Measurements from ENCODE around the gene PRKCQ.
"Not testable (repeated sequence)": the region's sequence is repeated elsewhere in the genome, so short reads cannot be mapped to it uniquely, and the experiment has no call there.

PRKCQ gene

DNA sequence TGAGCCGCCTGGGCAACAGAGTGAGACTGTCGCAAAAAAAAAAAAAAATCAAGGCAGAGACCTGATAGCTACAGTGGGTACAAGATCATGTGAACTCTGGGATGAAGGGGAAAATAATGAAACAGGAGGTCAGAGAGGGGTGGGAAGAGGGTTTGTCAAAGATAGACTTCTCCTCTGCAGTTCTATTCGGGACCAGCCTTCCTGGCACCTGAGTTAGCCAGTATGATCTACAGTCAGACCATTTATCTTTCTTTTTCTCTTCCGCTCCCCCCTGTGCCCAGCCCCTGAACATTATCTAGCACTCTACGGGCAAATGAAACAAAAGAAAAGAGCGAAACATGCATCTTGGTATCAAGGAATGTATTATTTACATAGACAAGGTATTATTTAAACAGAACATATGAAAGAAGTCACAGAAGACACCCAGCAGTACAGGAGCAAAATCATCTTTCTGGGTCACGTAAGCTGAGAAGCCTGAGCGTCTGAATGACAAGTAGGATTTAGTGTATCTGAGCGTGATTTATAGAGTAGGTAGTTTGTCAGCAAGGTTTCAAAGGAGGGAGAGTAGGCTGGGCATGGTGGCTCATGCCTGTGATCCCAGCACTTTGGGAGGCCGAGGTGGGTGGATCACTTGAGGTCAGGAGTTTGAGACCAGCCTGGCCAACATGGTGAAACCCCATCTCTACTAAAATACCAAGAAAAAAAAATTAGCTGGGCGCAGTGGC lies 109.0 kb downstream of the PRKCQ start:
- DNase-seq (ENCODE audit: low read depth), result no peak
- no peak overlapping the region for H3K4me3 ChIP-seq (ENCODE audit: low read depth, low read length)

DNA sequence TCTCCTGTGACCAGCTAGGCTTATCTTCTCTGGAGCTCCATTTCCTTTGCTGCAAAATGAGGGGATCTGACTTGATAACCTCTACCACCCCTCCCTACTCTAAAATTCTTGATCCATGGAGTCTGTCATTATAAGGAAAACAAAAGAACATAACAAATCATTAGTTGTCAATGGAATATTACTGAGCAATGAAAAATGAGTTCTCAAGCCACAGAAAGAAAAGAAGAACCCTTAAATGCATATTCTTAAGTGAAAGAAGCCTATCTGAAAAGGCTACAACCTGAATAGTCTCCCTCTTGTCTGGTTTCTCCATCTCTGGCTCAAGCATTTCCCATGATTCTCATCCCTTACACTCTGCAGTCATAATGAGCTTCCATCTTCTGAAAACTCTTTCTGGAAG lies 110.4 kb downstream of the PRKCQ start:
- no peak for DNase-seq (ENCODE audit: low read depth)
- no peak overlapping the region for H3K4me3 ChIP-seq (ENCODE audit: low read depth, low read length)

DNA sequence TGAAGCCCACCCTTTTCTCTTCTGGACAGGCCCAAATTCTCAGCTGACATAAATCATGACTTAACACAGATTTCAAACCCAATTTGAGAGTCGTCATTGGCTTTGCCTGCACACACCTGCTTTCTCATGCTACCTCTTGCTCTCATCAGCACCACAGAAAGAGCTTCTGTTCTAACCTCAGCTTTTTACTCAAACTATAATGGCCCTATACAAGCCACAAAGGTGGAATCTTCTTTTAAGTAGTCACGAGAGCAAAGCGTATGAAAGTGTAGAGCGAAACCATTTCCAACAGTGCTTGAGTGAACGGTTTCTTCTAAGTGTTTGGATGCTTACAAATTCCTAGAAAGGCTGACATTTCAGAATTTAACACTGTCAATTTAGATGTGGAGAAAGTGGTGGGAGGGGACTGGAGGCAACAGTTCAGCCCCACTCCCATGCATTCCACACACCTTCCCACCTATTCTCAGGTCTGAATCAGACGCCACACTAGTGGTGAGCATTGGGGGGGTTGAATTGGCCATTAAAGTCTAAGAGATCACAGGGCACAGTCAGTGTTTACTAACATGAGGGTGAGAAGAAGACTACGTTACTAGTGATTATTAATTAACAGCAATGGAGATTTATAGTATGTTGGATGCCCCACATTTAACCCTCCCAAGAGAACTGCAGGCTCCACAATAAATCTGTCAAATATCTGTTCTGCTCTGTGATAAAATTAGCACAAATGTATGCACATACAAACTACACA lies 114.0 kb downstream of the PRKCQ start:
- no peak for DNase-seq (ENCODE audit: low read depth)

GRCh38 chr10:6465437-6465836 lies 114.6 kb downstream of the PRKCQ start:
- no peak for DNase-seq (ENCODE audit: low read depth)

More for the DNA sequence above, 114.0 kb downstream of the PRKCQ start:
- no peak overlapping the region for H3K4me3 ChIP-seq (ENCODE audit: low read depth, low read length)

DNA sequence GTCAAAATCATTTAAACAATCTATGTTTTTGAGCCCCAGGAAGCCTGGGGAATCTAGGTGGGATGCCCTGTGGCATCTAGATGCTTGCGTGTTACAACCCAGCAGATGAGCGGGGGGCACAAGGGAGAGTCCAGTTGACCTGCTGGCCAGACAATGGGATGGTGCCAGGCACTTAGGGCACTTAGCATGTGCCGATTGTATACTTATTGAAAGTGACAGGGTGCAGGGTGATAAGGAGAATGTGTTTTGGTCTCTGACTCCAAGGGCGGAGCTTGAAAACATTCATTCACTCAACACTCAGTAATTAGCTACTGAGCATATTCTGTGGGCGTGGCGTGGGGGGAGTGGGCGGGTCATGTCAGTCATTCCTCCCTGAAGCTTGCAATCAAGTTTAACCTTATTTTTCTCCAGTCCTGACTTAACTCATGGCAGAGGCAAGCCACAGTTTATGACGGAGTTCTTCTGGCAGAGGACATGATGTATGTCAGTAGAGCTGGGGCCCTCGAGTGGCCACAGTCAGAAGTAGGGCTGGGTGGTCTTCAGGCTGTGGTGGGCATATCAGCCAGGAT lies 115.1 kb downstream of the PRKCQ start:
- no peak overlapping the region for H3K4me3 ChIP-seq (ENCODE audit: low read depth, low read length)
- no peak for DNase-seq (ENCODE audit: low read depth)

More at GRCh38 chr10:6465437-6465836, 114.6 kb downstream of the PRKCQ start:
- H3K4me3 ChIP-seq (ENCODE audit: low read depth, low read length), result no peak overlapping the region

DNA sequence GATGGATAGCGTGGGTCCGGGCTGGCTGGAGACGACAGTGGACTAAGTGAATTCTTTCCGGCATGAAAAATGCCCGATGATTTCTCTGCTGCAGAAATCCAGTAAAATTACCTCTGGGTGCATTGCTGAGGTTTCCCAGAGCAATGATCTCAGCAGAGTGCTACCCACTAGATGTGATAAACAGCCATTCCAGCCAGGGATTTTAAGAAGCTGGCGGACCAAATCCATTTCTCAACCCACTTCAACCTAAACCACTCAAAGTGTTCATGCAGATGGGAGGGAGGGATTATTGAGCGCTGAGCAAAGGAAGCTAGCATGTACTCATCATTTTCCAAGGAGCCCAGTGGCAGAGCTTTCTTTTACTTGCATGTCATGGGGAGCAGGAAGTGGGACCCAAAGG lies 116.7 kb downstream of the PRKCQ start:
- H3K4me3 ChIP-seq (ENCODE audit: low read depth, low read length), result no peak overlapping the region
- no peak for DNase-seq (ENCODE audit: low read depth)

GRCh38 chr10:6461961-6462360 lies 118.1 kb downstream of the PRKCQ start:
- no peak overlapping the region for H3K4me3 ChIP-seq (ENCODE audit: low read depth, low read length)
- no peak for DNase-seq (ENCODE audit: low read depth)

GRCh38 chr10:6460861-6461409 lies 119.1 kb downstream of the PRKCQ start:
- no peak for DNase-seq (ENCODE audit: low read depth)
- no peak overlapping the region for H3K4me3 ChIP-seq (ENCODE audit: low read depth, low read length)

DNA sequence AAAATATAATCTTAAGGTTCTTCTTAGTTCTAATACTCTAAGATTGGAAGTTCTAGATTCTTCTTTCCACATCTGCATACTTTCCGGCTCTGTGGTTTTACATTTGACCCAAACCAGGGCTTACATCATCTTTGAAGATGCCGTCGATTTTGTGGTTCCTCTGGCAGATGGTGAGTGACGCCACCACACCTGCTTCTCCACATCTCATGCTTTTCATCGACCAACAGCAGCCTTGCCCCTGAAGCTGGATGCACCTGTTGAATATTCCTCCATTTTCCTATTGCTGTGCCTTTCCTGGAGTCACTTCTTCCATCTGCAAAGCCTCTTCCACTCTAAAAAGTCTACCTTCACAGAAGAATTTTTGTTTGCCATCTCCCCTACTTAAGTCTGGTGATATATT lies 121.3 kb downstream of the PRKCQ start:
- DNase-seq (ENCODE audit: low read depth), result no peak
- H3K4me3 ChIP-seq (ENCODE audit: low read depth, low read length), result no peak overlapping the region

DNA sequence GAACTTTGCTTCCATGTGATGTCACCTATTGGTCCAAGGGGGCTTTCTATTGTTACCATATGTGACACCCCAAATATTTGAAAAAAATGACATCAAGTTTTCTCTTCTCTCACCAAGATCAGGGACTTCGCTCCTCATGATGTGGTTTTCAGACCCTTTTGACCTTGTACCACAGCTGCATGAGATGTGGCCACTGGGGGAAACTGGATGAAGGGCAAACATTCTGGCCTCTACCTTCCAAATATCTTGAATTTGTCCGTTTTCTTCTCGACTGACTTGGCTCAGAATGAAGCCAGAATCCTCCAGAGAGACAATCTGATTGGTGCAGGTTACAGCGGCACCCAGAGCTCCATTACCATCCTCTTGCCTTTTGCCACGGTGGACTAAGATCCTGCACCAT lies 122.7 kb downstream of the PRKCQ start:
- DNase-seq (ENCODE audit: low read depth), result no peak
- H3K4me3 ChIP-seq (ENCODE audit: low read depth, low read length), result no peak overlapping the region

DNA sequence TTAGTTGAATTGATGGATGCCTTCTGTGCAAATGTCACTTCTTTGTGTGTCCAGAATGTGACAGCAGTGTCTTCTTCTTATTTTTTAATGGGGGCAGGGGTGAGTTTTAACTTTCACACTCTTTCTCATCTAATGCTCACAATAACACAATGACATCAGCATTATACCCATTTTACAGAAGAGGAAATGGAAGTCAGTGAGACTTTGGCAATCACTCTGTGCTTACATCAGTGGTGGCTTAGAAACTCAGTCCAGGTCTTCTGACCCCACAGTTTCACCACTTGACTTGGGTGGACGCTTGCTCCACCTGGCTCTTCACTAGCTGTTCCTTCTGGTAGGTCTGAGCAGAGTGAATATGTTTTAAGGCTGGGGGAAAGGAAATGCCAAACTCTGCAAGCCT lies 124.0 kb downstream of the PRKCQ start:
- no peak overlapping the region for H3K4me3 ChIP-seq (ENCODE audit: low read depth, low read length)
- DNase-seq (ENCODE audit: low read depth), result no peak

DNA sequence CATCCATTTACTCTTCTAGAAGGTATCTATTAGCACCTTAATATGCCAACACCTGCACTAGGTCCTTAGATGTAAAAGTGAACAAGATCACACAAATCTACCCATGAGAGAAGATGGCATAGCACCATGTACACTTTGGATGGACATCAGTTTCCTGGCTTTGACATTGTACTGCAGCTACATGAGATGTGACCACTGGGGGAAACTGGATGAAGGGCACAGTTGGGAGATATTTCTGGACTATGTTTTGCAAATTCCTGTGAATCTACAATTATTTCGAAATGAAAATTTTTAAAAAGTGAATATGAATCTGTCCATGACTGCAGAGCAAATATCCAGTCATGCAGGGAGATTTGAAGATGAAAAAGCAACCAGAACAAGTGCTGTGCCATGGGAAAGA lies 124.5 kb downstream of the PRKCQ start:
- no peak for DNase-seq (ENCODE audit: low read depth)
- no peak overlapping the region for H3K4me3 ChIP-seq (ENCODE audit: low read depth, low read length)

DNA sequence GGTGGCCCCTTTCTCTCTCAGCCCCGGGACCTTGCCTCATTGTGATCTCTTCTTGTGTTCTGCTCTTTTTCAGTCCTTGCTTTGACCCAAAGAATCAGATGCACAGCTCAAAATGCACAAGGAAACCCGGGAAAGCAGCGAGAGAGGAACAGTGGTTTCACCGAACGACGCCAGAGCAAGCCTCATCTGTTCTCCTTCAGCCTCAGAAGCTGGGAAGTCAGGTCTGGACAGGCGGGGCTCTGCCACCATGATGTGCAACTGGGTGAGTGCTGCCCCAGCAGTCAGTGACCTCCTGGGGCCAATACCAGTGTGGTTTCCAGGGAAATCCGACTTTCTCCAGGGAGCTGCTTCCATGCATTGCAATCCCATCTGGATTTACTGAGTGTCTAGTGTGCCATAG lies 133.4 kb downstream of the PRKCQ start:
- H3K4me3 ChIP-seq (ENCODE audit: low read depth, low read length), result no peak overlapping the region
- DNase-seq (ENCODE audit: low read depth), result no peak

DNA sequence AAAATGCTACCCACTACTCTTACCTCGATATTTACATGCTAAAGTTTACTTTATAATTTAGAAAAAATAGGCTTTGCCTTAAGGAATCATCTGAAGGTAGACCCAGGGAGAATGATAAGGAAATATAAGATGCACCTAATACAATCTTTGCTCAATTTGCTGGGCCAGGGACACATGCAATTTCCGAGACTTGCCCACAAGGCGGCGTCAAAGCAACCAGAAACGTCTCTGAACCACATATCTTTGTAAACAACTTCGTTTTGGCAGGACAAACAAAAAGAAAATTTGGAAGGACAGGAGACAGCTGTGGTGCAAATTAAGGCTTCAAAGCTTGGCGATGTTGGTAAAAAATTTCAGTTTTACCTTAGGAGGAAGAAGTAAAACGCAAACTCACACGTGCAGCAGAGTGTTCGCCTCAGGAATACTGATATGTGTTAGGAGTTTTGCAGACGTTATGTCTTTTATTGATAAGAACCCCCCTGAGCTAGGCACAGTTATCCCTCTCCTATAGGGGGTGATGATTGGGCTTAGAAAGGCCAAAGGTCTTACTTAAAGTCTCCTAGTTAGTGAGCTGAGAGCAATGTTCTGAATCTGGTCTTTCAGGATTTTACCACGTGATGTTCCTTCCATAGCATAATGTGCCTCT lies 134.3 kb downstream of the PRKCQ start:
- DNase-seq (ENCODE audit: low read depth), result no peak
- no peak overlapping the region for H3K4me3 ChIP-seq (ENCODE audit: low read depth, low read length)

DNA sequence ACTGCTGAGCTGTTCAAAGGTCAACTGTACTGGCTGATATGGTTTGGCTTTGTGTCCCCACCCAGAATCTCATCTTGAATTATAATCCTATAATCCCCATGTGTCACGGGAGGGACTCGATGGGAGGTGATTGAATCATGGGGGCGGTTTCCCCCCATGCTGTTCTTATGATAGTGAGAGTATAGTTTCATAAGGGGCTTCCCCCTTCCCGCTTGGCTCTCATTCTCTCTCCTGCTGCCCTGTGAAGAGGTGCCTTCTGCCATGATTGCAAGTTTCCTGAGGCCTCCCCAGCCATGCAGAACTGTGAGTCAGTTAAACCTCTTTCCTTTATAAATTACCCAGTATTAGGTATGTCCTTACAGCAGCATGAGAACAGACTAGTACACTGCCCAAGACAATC lies 140.2 kb downstream of the PRKCQ start:
- DNase-seq (ENCODE audit: low read depth), result not testable (repeated sequence)

DNA sequence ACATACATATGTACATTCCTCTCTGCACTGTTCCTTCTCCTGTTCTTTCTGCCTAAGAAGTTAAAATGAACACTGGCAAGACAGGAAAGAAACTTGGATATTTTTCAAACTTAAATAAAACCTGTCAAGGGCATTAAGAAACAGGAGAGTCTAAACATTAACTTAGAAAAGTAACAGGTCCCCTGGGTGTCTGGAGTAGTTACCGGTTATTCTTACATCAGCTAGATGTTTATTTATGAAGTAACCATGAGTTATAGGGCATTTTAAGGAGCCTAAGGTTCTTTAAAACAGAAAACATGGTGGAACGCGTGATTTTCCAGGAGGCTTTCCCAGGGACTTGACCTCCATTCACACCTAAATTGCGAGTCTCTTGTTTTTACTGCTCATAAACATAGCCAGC lies 148.2 kb downstream of the PRKCQ start:
- no peak overlapping the region for H3K4me3 ChIP-seq (ENCODE audit: low read depth, low read length)
- DNase-seq (ENCODE audit: low read depth), result no peak

More for the DNA sequence above, 140.2 kb downstream of the PRKCQ start:
- not testable (repeated sequence) for H3K4me3 ChIP-seq (ENCODE audit: low read depth, low read length)

DNA sequence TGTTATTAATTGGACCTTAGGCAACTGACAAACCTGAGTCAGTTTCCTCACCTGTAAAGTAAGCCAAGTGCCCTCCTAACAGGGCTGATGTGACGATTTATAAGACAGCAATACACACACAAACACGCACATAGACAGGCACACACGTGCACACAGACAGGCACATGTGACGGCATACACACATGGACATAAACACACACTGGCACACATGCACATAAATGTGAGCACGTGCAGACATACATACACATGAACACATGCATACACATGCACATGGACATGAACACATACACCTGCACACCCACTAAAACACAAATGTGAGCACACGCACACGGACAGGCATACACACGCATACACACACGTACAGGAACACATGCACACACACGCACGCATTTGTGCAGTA lies 148.9 kb downstream of the PRKCQ start:
- DNase-seq (ENCODE audit: low read depth), result no peak
- H3K4me3 ChIP-seq (ENCODE audit: low read depth, low read length), result no peak overlapping the region

DNA sequence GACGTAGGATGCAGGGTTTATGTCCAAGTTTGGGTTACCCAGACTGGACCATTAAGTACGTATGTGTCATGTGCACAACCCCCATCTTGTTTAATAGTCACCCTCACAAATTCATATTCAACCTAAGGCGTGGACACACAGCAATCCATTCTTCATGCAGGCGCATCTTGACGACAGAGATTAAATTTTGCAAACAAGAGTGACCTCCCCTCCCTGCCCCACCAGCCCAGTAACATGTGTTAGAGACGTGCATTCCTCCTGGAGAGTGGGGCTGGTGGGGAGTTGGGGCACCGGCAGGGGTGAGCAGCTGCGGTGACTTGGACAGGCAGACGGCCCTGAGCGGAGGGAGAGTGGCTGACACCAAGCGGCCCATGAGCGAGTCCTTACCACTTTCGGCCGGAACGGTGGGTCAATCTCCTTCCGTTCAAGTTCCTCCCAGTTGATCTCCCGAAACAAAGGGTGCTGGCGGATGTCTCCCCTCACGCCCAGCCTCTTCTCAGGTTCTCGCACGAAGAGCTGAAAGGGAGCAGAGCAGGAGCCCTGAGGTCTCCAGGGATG lies 149.6 kb downstream of the PRKCQ start:
- no peak overlapping the region for H3K4me3 ChIP-seq (ENCODE audit: low read depth, low read length)
- no peak for DNase-seq (ENCODE audit: low read depth)

DNA sequence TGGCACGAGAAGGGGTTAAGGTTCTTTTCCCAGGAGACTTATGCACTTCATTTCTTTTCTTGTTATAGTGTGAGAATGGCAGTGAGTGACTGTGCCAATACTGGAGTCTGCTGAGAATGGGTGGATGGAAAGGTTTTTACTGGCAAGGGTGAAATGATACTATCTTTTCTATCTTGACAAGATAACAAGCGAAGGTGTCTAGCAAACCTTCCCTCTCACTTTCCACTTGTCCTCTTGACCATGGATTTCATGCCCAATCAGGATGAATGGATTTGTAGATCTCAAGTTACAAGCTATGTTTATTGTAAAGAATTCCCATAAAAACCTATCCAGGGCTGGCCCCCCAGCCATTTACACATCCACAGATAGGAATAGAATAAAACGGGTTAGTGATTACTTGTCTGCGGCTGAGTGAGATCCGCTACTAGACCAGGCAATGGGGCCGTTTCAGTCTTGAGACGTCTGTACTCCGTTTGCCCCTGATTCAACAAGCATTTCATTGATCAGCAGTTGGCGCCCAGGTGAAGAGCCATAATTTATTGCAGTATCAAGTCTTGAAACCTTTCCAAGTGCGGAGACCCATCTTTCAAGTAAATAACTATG lies 152.6 kb downstream of the PRKCQ start:
- no peak for DNase-seq (ENCODE audit: low read depth)
- H3K4me3 ChIP-seq (ENCODE audit: low read depth, low read length), result no peak overlapping the region
